GM19324 (cell line): ENCODE measurements around the gene ITPKA.

ENCODE experiments used
- ATAC-seq: cut with Tn5 transposase; IDR thresholded peaks from one replicate; pipeline ENCODE4 v1.9.1; 2021; ENCODE audit warnings: mild to moderate bottlenecking, moderate library complexity; ENCODE audit not compliant: unreplicated experiment, low FRiP score

ITPKA gene

DNA sequence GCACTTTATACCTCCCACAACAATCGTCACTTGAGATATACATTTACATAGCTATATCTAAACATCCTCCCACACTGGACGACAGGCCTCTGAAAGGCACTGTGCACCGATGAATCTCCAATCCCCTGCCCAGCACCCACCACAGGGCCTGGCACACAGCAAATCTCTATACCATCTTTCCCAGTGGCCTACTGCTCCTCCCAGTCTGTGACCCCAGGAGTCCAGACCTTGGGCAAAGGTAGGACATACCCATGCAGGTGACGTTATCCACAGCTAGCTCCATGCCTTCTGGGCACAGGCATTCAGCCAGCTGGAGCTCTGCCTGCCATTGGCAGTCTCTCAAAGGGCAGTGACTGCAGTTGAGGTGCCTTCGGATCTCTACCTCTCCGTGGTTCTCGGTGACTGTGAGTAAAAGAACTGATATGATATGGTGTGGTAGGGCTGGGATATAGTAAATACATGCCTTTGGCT lies 14.2 kb downstream of the ITPKA start:
- ATAC-seq = no peak

DNA sequence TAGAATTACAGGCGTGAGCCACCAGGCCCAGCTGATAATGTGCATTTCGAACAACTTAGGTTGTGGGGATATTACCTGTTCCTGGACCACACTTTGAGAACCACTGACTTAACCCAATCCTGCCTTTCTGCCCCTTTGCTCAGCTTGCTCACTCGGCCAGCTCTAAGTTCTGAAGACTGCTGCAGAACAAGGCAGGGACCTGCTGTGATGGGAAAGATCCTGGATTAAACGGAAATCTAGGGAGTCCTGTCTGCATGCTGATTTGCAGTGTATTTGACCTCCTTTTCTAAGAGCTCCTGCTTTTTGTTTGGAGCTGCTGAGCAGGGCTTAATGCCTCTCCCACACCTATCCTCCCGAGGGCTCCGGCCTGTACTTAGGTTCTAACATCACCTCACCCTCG lies 17.1 kb downstream of the ITPKA start:
- ATAC-seq = no peak

DNA sequence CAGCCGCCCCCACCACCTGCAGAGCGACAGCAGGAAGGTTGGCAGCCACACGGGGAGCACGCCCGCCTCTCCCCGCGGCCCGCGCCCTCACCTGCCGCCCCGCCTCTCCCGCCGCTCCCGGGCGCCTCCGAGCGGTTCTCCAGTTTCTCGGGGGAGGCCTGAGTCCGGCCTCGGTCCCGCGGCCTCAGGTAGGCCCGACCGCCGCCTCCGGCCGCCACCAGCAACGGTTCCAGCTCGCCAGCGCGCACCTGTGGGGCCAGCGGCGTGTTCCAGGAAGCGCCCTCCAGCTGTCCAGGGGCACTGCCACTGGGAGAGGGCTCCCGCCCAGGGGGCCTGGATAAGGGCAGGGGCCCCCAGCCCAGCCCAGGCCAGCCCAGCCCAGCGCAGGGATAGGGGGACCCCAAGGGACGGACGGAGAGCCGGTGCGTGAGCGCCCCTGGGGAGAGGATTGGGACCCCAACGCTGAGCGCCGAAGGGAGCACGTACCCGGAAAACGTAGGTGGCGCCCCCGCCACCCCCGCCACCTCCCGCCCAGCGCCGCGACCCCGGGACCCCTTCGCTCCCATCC lies 17.7 kb downstream of the ITPKA start:
- ATAC-seq = no peak

DNA sequence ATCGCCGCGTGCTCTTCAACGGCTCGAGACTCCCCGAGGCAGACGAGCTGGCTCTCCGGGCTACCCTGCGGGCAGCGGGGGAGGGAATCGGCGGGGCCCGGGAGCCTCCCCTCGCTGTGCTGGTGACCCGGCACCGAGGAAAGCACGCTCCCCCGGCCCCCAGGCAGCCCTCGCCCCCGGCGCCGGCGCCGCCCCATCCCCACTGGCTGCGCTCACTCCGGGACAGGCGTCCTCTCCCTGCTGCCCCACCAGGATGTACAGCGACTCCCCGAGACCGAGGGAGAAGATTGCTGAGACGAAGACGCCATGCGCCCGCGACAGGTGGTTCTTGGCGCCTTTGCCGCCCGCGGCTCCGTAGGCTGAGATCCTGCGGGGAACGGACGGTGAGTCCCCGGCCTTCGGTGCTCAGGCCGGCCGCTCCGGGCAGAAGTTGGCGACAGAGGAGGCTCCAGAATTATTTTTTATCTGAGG lies 18.3 kb downstream of the ITPKA start:
- ATAC-seq = no peak

DNA sequence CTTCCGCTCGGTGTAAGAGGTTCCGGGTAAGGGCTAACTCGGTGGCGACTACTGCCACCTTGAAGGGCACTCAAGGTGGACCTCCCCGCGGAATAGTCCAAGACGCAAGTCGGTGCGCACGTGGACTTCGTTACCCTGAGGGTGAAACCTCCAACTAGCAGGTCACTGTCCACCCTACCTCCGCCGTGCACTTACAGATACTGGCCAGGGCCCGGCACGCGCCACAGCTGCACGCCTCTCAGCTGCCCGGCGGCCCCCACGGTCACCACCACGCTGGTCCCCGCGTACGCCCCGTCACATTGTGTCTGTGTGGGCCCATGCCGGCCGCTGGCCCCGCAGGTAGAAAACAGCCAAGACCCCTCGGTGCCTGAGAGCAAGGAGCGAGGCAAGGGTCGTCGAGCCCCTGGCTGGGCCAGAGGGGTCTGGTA lies 18.9 kb downstream of the ITPKA start:
- ATAC-seq = no peak

- ATAC-seq = no peak
Measured at GRCh38 chr15:41512940-41513505, 19.3 kb downstream of the ITPKA start.

GRCh38 chr15:41513506-41514227 lies 20.0 kb downstream of the ITPKA start, which contains the start of gene LTK:
Gene LTK, minus strand, starts transcription at chr15:41513827. Its CDS starts 118 bp downstream, at chr15:41513709.
- no peak for ATAC-seq

- no peak for ATAC-seq
Measured at GRCh38 chr15:41517895-41518449, 24.3 kb downstream of the ITPKA start.

- no peak for ATAC-seq
Measured at GRCh38 chr15:41520636-41521035, 27.0 kb downstream of the ITPKA start.

DNA sequence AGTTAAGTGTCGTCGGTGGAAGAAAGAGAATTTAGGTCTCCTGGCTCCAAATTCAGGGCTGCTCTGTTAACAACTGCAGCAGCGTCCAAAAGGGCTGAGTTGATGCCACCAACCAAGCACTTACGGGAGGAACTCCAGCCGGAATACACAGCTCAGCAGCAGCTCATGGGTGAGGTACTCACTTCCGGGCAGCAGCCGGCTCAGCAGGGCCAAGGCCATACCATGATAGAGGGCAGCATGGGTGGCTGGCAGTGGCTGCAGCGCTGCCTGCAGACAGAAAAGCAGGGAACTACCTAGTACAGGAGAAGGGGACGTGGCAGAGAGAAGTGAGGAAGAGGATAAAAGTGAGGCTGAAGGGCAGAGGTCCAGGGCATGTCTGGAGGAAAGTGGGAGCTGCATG lies 27.9 kb downstream of the ITPKA start:
- ATAC-seq = no peak

- ATAC-seq = no peak
Measured at GRCh38 chr15:41523097-41523496, 29.4 kb downstream of the ITPKA start.

DNA sequence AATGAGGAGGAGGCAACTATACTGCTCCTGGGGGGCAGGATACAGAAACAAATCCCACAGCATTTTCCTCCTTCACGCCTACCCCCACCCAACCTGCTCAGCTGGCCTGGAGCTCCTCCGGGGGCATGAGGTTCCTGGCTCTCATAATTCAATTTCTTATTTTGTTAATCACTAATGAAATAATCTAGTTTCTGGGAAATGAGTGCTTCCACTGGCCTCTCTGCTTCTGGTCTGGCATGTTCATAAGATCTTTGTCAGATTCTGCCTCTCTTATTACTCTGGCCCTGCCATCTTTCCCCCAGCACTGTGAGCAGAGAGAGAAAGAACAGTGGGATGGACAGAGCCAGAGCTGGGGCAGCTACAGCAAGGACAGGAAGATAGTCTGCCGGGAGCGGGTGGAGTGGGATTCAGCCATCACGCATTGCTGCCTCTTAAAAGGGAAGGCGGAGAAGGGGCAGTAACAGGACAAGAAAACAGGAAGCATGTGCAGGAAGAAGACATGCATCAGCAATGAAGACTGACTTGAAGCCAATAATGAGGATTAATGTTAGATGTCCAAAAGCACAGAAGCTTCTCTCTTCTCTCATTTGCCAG lies 36.8 kb downstream of the ITPKA start:
- no peak for ATAC-seq

DNA sequence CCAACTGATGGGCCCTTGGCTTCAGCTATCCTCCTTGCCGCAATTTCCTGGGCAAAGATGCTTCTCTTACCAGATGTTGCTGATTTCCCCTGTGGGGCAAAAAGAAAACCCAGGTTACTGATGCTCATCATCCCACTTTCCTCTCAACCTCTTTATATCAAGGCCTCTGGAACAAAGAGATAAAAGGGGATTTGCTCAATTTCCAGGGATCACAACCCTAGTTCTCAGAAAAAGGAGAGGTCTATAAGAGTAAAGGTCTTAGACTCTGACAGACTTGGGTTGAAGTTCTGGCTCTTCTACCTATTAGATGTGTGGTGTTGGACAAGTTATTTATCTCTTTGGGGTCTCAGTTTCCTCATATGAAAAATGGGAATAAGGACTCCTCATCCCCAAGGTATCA lies 41.9 kb downstream of the ITPKA start:
- ATAC-seq = no peak

GRCh38 chr15:41536866-41537265 lies 43.2 kb downstream of the ITPKA start:
- ATAC-seq = no peak

- ATAC-seq = no peak
Measured at GRCh38 chr15:41543521-41543870, 49.8 kb downstream of the ITPKA start.

DNA sequence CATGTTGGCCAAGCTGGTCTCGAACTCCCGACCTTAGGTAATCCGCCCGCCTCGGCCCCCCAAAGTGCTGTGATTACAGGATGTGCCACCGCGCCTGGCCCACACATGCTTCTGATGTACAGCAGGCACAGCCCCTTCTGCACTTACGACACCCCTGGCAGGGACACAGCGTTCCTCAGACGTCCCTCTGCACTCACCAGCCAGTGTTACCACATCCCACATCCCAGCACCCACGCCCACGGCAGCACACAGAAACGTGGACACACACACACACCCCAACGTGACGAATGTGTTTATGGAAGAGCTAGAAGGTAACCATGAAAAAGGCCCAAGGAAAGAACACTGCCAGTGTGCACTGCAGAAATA lies 51.0 kb downstream of the ITPKA start:
- no peak for ATAC-seq

GRCh38 chr15:41545218-41545617 lies 51.5 kb downstream of the ITPKA start:
- ATAC-seq = no peak

DNA sequence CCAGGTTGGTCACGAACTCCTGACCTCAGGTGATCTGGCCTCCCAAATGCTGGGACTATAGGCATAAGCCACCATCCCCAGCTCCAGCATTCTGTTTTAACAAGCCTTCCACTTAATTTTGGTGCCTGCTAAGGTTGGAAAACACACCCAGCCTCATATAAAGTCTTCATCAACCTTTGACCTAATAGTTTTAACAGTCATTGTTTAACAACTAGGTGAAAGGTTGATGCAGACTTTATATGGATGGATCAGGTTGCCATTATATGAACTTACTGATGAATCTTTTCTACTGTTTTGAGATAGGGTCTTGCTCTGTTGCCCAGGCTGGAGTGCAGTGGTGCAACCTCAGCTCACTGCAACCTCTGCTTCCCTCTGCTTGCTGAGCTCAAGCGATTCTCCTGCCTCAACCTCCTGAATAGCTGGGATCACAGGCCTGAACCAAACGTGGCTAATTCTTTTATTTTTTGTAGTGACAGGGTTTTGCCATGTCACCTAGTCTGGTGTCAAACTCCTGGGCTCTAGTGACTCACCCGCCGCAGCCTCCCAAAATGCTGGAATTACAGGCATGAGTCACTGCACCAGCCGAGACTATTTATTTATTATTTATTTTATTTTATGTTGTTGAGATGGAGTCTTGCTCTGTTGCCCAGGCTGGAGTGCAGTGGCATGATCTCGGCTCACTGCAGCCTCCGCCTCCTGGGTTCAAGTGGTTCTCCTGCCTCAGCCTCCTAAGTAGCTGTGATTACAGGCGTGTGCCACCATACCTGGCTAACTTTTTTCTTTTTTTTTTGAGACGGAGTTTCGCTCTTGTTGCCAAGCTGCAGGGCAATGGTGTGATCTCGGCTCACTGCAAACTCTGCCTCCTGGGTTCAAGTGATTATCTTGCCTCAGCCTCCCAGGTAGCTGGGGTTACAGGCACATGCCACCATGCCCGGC lies 53.4 kb downstream of the ITPKA start:
- ATAC-seq = no peak

- ATAC-seq = no peak
Measured at GRCh38 chr15:41550066-41550775, 56.5 kb downstream of the ITPKA start.
